H1 (cell line): ENCODE data around the gene PCSK9. TPM values are rescaled to one million over a fixed set of nuclear protein-coding genes. Genes with fewer than 3 reads are reported as not detected.

Experiments used
- CTCF ChIA-PET: fragments of 300-600 bp; sonication (Branson Sonifier 250); formaldehyde crosslinking; loops from one replicate; lab custom pipeline; 2021; ENCODE audit not compliant: partially characterized antibody; lab: Charles Lee
- POLR2A ChIA-PET: fragments of 300-600 bp; sonication (Branson Sonifier 250); formaldehyde crosslinking; loops from one replicate; lab custom pipeline; 2021; ENCODE audit warnings: inconsistent platforms; ENCODE audit not compliant: partially characterized antibody; lab: Charles Lee
- DNase-seq, 2 experiments: peaks; one replicate each; pipeline versions ENCODE4 v3.0.0 to v3.0.0-alpha.2; 2010 to 2022; ENCODE audit warnings: low spot score in 2 of 2, low read depth in 1 of 2, mixed read lengths in 1 of 2
- FAIRE-seq: peaks from 2 replicates; lab custom pipeline; 2011; peaks lifted over from hg19 to GRCh38; lab: Jason Lieb, UNC
- H2AFZ ChIP-seq: 2 replicates; pipeline ENCODE4 v1.8.1; 2012; ENCODE audit warnings: low read length, inconsistent platforms
- H2AK5ac ChIP-seq: 2 replicates; pipeline ENCODE4 v1.6.1; 2013; ENCODE audit warnings: low read depth, low read length
- H2BK120ac ChIP-seq: replicated peaks from 2 replicates; pipeline ENCODE3; 2013; ENCODE audit warnings: low read depth, low read length, inconsistent platforms
- H2BK12ac ChIP-seq: 2 replicates; pipeline ENCODE4 v1.6.1; 2013; ENCODE audit warnings: low read depth, low read length
- H2BK15ac ChIP-seq: 2 replicates; pipeline ENCODE4 v1.6.1; 2013; ENCODE audit warnings: low read length
- H2BK20ac ChIP-seq: 2 replicates; pipeline ENCODE4 v1.6.1; 2013; ENCODE audit warnings: low read length
- H2BK5ac ChIP-seq: 2 replicates; pipeline ENCODE4 v1.6.1; 2013; ENCODE audit warnings: low read depth, low read length
- H3K14ac ChIP-seq: 2 replicates; pipeline ENCODE4 v1.6.1; 2013; ENCODE audit warnings: inconsistent platforms; ENCODE audit not compliant: insufficient read length
- H3K18ac ChIP-seq: 2 replicates; pipeline ENCODE4 v1.6.1; 2013; ENCODE audit warnings: low read length; ENCODE audit errors: extremely low read depth
- H3K23ac ChIP-seq: 2 replicates; pipeline ENCODE4 v1.6.1; 2013; ENCODE audit warnings: inconsistent platforms; ENCODE audit not compliant: insufficient read length
- H3K23me2 ChIP-seq: 2 replicates; pipeline ENCODE4 v1.6.1; 2013; ENCODE audit warnings: low read depth, low read length
- H3K27ac ChIP-seq: 2 replicates; pipeline ENCODE4 v1.6.1; 2011; ENCODE audit warnings: low read depth, low read length, inconsistent platforms
- H3K27me3 ChIP-seq, 4 experiments: replicated peaks in 1 of 4; 1 replicate in 1 of 4; 2 replicates in 3 of 4; pipeline versions ENCODE4 v1.6.1 to v1.8.1; 2011 to 2013; ENCODE audit warnings: low read length in 3 of 4, mild to moderate bottlenecking in 3 of 4, inconsistent platforms in 2 of 4, mixed read lengths in 2 of 4, moderate library complexity in 1 of 4; ENCODE audit not compliant: control insufficient read depth in 3 of 4, insufficient read depth in 3 of 4; ENCODE audit errors: extremely low read depth in 1 of 4
- H3K36me3 ChIP-seq, 4 experiments: 2 replicates each; pipeline versions ENCODE4 v1.6.1 to v1.8.1; 2011 to 2013; ENCODE audit warnings: mild to moderate bottlenecking in 4 of 4, low read length in 3 of 4, moderate library complexity in 2 of 4, control low read depth in 1 of 4, inconsistent platforms in 1 of 4; ENCODE audit not compliant: insufficient read depth in 4 of 4, control insufficient read depth in 2 of 4
- H3K4ac ChIP-seq: replicated peaks from 2 replicates; pipeline ENCODE3; 2013; ENCODE audit warnings: low read length, low read depth, mixed read lengths, inconsistent platforms; ENCODE audit not compliant: insufficient read length
- H3K4me1 ChIP-seq, 4 experiments: replicated peaks in 1 of 4; 1 replicate in 1 of 4; 2 replicates in 3 of 4; pipeline versions ENCODE4 v1.6.1 to v1.8.1; 2011 to 2013; ENCODE audit warnings: low read length in 3 of 4, inconsistent platforms in 2 of 4, mixed read lengths in 1 of 4; ENCODE audit not compliant: insufficient read depth in 4 of 4, control insufficient read depth in 3 of 4
- H3K4me2 ChIP-seq, 2 experiments: 2 replicates each; pipeline versions ENCODE4 v1.6.1 to v1.8.1; 2011 to 2013; ENCODE audit warnings: low read depth in 2 of 2, low read length in 2 of 2, control low read depth in 1 of 2, inconsistent platforms in 1 of 2, mild to moderate bottlenecking in 1 of 2; ENCODE audit not compliant: insufficient read depth in 1 of 2
- H3K4me3 ChIP-seq, 4 experiments: fragments of 200-600, 300-600 bp in 1 of 4; sonication (generic), shearing (Covaris generic), sonication (Bioruptor Twin) in 1 of 4; 2 replicates each; pipeline versions ENCODE4 v1.5.1 to v1.8.1; 2011 to 2016; ENCODE audit warnings: low read length in 4 of 4, low read depth in 3 of 4, control low read depth in 2 of 4, inconsistent platforms in 2 of 4, mild to moderate bottlenecking in 2 of 4, mixed read lengths in 1 of 4, moderate library complexity in 1 of 4; ENCODE audit not compliant: insufficient read depth in 2 of 4; ENCODE audit errors: extremely low read depth in 1 of 4
- H3K56ac ChIP-seq: replicated peaks from 2 replicates; pipeline ENCODE3; 2013; ENCODE audit warnings: low read depth, mild to moderate bottlenecking, mixed read lengths, low read length, inconsistent platforms; ENCODE audit not compliant: insufficient read length
- H3K79me1 ChIP-seq: 2 replicates; pipeline ENCODE4 v1.6.1; 2013; ENCODE audit warnings: low read depth, low read length, control low read depth
- H3K79me2 ChIP-seq, 2 experiments: 2 replicates each; pipeline versions ENCODE4 v1.6.1 to v1.8.1; 2012 to 2013; ENCODE audit warnings: low read length in 2 of 2, mild to moderate bottlenecking in 2 of 2, inconsistent platforms in 1 of 2; ENCODE audit not compliant: insufficient read depth in 2 of 2, control insufficient read depth in 1 of 2
- H3K9ac ChIP-seq, 4 experiments: replicated peaks in 1 of 4; 1 replicate in 1 of 4; 2 replicates in 3 of 4; pipeline versions ENCODE4 v1.6.1 to v1.8.1; 2011 to 2013; ENCODE audit warnings: low read depth in 3 of 4, low read length in 3 of 4, control low read depth in 2 of 4, mild to moderate bottlenecking in 2 of 4, moderate library complexity in 2 of 4, inconsistent platforms in 1 of 4; ENCODE audit errors: extremely low read depth in 1 of 4
- H3K9me3 ChIP-seq, 2 experiments: 2 replicates each; pipeline versions ENCODE4 v1.6.1 to v1.8.1; 2012 to 2013; ENCODE audit warnings: mild to moderate bottlenecking in 2 of 2, moderate library complexity in 2 of 2, control low read depth in 1 of 2, inconsistent platforms in 1 of 2, low read depth in 1 of 2, low read length in 1 of 2, mixed read lengths in 1 of 2; ENCODE audit not compliant: insufficient read depth in 2 of 2
- H4K20me1 ChIP-seq, 2 experiments: replicated peaks in 1 of 2; 2 replicates each; pipeline versions ENCODE3 to v1.8.1; 2011 to 2013; ENCODE audit warnings: inconsistent platforms in 2 of 2, low read length in 2 of 2, mild to moderate bottlenecking in 1 of 2; ENCODE audit not compliant: insufficient read depth in 2 of 2, control insufficient read depth in 1 of 2
- H4K5ac ChIP-seq: 2 replicates; pipeline ENCODE4 v1.6.1; 2013; ENCODE audit warnings: low read length, low read depth, mixed read lengths, inconsistent platforms; ENCODE audit not compliant: insufficient read length
- H4K8ac ChIP-seq: 2 replicates; pipeline ENCODE4 v1.8.0; 2013; ENCODE audit warnings: mild to moderate bottlenecking, moderate library complexity, low read length, inconsistent platforms; ENCODE audit not compliant: insufficient read depth; ENCODE audit errors: extremely low read depth
- H4K91ac ChIP-seq: replicated peaks from 2 replicates; pipeline ENCODE3; 2013; ENCODE audit warnings: low read length, mixed read lengths, inconsistent platforms; ENCODE audit not compliant: insufficient read length
- BCL11A ChIP-seq, 2 experiments: IDR thresholded peaks; one replicate each; pipeline ENCODE4 v1.6.1; 2011; ENCODE audit warnings: low read depth in 2 of 2, low read length in 2 of 2, mild to moderate bottlenecking in 2 of 2
- CTBP2 ChIP-seq: IDR thresholded peaks from 2 replicates; pipeline ENCODE4 v1.7.0; 2011; ENCODE audit warnings: borderline replicate concordance, mild to moderate bottlenecking, moderate library complexity, mixed read lengths, low read length; ENCODE audit not compliant: insufficient read depth, insufficient read length
- FOSL1 ChIP-seq: IDR thresholded peaks from 2 replicates; pipeline ENCODE4 v1.6.1; 2011; ENCODE audit warnings: mild to moderate bottlenecking, low read depth, low read length, moderate library complexity; ENCODE audit not compliant: insufficient read depth
- JUND ChIP-seq: IDR thresholded peaks from 2 replicates; pipeline ENCODE4 v1.6.1; 2011; ENCODE audit warnings: mild to moderate bottlenecking, improper control_type of control experiment, low read length
- KDM1A ChIP-seq: fragments of 200-600, 300-600 bp; sonication (generic); IDR thresholded peaks from 2 replicates; pipeline ENCODE4 v1.7.1; 2016; ENCODE audit warnings: mild to moderate bottlenecking, low read length, borderline replicate concordance
- MAFK ChIP-seq: IDR thresholded peaks from 2 replicates; pipeline ENCODE4 v1.6.1; 2012; ENCODE audit warnings: low read depth, mild to moderate bottlenecking, improper control_type of control experiment, low read length
- RFX5 ChIP-seq: IDR thresholded peaks from 2 replicates; pipeline ENCODE4 v1.6.1; 2011; ENCODE audit warnings: low read depth, low read length, improper control_type of control experiment, borderline replicate concordance
- SP1 ChIP-seq: IDR thresholded peaks from 2 replicates; pipeline ENCODE4 v1.6.1; 2011; ENCODE audit warnings: low read depth, low read length
- WGBS, 2 experiments: shearing (Covaris generic) in 1 of 2; methylation state at CpG; one replicate each; pipeline versions ENCODE4 v1.1.6 to v1.1.7; 2013 to 2015; ENCODE audit warnings: low lambda C conversion rate in 2 of 2, mixed read lengths in 2 of 2, inconsistent platforms in 1 of 2, low coverage in 1 of 2, missing lambda C conversion rate in 1 of 2; ENCODE audit not compliant: insufficient replicate concordance in 2 of 2, insufficient coverage in 1 of 2, insufficient read length in 1 of 2; ENCODE audit errors: extremely low coverage in 1 of 2, missing lambda C conversion rate in 1 of 2; 5-methylcytosine and 5-hydroxymethylcytosine counted together
- polyA plus RNA-seq, 7 experiments: library from polyadenylated mRNA; depleted of rRNA in 3 of 7; stranded (reverse) in 5 of 7; unstranded in 2 of 7; fragments of >200 nt in 5 of 7; fragments of 200-250 nt in 2 of 7; gene quantifications; 1 replicate in 5 of 7; 2 replicates in 1 of 7; 4 replicates in 1 of 7; pipeline versions ENCODE4 v1.2.1 to v1.2.3, GENCODE V29; 2011 to 2013; ENCODE audit warnings: missing spikeins in 2 of 7, mixed read lengths in 2 of 7
- total RNA-seq: library from RNA; stranded (reverse); fragmentation: NEBNext Ultra II Directional; extraction: Animal tissue kit (Norgen Biotek cat#: 25700); gene quantifications from 2 replicates; pipeline ENCODE4 v1.2.1, GENCODE V29; 2021

Gene PCSK9
- total and polyA plus RNA-seq, 2 of the 8 experiments (the other 6 are each of a cell fraction or from before 2014, with no cell fraction given): 22.3 to 32.3 TPM

DNA sequence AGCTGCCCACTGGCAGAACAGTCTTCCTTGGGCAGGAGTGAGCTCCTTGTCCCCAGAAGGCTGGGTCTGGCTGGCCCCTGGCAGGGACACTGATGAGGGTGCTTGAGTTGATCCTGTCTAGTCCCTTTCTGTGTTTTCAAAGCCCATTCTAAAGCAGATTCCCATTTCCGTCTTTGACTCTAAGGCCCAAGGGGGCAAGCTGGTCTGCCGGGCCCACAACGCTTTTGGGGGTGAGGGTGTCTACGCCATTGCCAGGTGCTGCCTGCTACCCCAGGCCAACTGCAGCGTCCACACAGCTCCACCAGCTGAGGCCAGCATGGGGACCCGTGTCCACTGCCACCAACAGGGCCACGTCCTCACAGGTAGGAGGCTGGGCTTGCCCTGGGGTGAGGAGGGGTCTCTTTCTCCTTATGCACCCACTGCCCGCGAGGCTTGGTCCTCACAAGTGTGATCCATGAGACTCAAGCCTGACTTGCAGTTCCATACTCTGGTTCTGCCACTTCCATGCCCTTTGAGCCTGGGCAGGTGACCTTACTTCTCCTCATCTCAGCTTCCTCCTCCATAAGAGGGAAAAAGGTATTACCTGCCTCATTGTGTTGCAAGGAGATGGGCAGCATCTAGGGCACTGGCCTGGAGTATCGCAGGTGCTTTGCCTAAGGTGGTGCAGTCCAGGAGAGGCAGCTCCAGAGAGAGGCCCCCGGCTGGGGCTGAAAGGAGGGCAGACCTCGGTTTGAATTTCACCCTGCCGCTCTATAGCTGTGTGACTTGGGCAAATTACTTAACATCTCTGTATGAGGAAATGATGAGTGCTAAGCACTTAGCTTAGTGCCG is 20.2 kb downstream of the PCSK9 start:
- peak overlapping the region; percentile 66; the same call in 1 of the 2 replicates for H2BK5ac ChIP-seq
- H2BK20ac ChIP-seq: no peak overlapping the region
- no peak overlapping the region for H3K9ac ChIP-seq
- FAIRE-seq: no peak
- no peak overlapping the region for H4K5ac ChIP-seq
- H3K14ac ChIP-seq: no peak overlapping the region
- DNase-seq: no peak
- peaks cover 0 to 12% (median 3%) of the 10 kb centered on the region in 4 experiments; a peak in 5 of 8 replicates for H3K36me3 ChIP-seq
- no peak overlapping the region for H3K56ac ChIP-seq
- no peaks in the 10 kb centered on the region for H3K4me1 ChIP-seq
- H3K4me2 ChIP-seq: no peak overlapping the region
- H2BK120ac ChIP-seq: no peak overlapping the region
- H3K4ac ChIP-seq: no peak overlapping the region
- H3K79me1 ChIP-seq: peaks cover 4% of the 10 kb centered on the region; the same call in 1 of the 2 replicates
- no peak overlapping the region for H2AK5ac ChIP-seq
- H4K8ac ChIP-seq: no peak overlapping the region
- no peak overlapping the region for H2AFZ ChIP-seq
- H3K27me3 ChIP-seq: no peaks in the 10 kb centered on the region
- TF ChIP-seq MAFK: no peak
- no peak for TF ChIP-seq JUND
- no peak for TF ChIP-seq FOSL1
- TF ChIP-seq RFX5: no peak
- TF ChIP-seq KDM1A: no peak
- no peak for TF ChIP-seq CTBP2
- TF ChIP-seq BCL11A (IDR thresholded peaks at IDR 0.05; ENCODE audit: low read depth in 2 of 2, low read length in 2 of 2): no peak
- TF ChIP-seq SP1: no peak
- TF ChIP-seq, all 59 proteins: peak for 0
- 85% methylated on average over 14 of the region's 14 CpGs; no CpG with 5 or more reads in 1 of the 2 experiments for WGBS, 2 experiments
- H3K9me3 ChIP-seq: no peaks in the 10 kb centered on the region
- no peak overlapping the region for H2BK12ac ChIP-seq
- no peak overlapping the region for H3K4me3 ChIP-seq
- ChIA-PET CTCF (interaction anchor here (0.8 to 2.4 kb wide), 9 partner anchors 10 to 115 kb away, joined by 3 to 9 read pairs (median 6); no protein-coding TSS in a partner anchor), POLR2A (interaction anchor here (0.7 to 1.3 kb wide), 2 partner anchors 9 to 25 kb away, joined by 3 to 4 read pairs; no protein-coding TSS in a partner anchor)
- no peak overlapping the region for H3K27ac ChIP-seq
- H3K18ac ChIP-seq: peak overlapping the region; percentile 48; the same call in 1 of the 2 replicates
- no peak overlapping the region for H2BK15ac ChIP-seq
- H4K20me1 ChIP-seq: peaks cover 1 to 16% of the 10 kb centered on the region in 2 experiments
- H3K79me2 ChIP-seq: no peaks in the 10 kb centered on the region
- no peak overlapping the region for H3K23ac ChIP-seq
- no peak overlapping the region for H4K91ac ChIP-seq
- no peaks in the 10 kb centered on the region for H3K23me2 ChIP-seq
